Tibial nerve (tissue), 4 donors: Measurements from ENCODE around the gene RADX. TPM values are rescaled to one million over a fixed set of nuclear protein-coding genes. Genes with fewer than 3 reads are reported as not detected.

Source experiments
- DNase-seq, 2 donors: peaks; one replicate each; pipeline ENCODE4 v3.0.0-alpha.2; 2019; ENCODE audit warnings: low spot score in 2 of 2
- H3K27ac ChIP-seq, 4 donors: fragments of 200-600 bp; sonication (generic) in 3 of 4; one replicate each; pipeline ENCODE4 v1.5.1; 2017 to 2019; ENCODE audit warnings: mild to moderate bottlenecking in 1 of 4
- H3K27me3 ChIP-seq, 2 donors: fragments of 200-600 bp; sonication (generic) in 1 of 2; one replicate each; pipeline versions ENCODE4 v1.5.1 to v1.6.0; 2017 to 2019
- H3K36me3 ChIP-seq, 3 donors: fragments of 200-600 bp; sonication (generic); one replicate each; pipeline ENCODE4 v1.5.1; 2018 to 2019
- H3K4me1 ChIP-seq, 4 donors: fragments of 200-600 bp; sonication (generic) in 3 of 4; one replicate each; pipeline ENCODE4 v1.5.1; 2017 to 2019
- H3K4me3 ChIP-seq, 4 donors: fragments of 200-600 bp; sonication (generic) in 3 of 4; one replicate each; pipeline ENCODE4 v1.5.1; 2017 to 2019; ENCODE audit warnings: mild to moderate bottlenecking in 1 of 4, moderate library complexity in 1 of 4
- H3K9me3 ChIP-seq, 4 donors: fragments of 200-600 bp; sonication (generic) in 3 of 4; one replicate each; pipeline ENCODE4 v1.5.1; 2017 to 2019
- EP300 ChIP-seq, 2 donors: sonication (generic); formaldehyde crosslinking; IDR thresholded peaks; one replicate each; pipeline ENCODE4 v1.6.1; 2017; ENCODE audit warnings: antibody characterized with exemption in 2 of 2, mild to moderate bottlenecking in 1 of 2
- POLR2A ChIP-seq, 2 donors: fragments of 450-650 bp; IDR thresholded peaks; one replicate each; pipeline ENCODE4 v1.6.1; 2017; ENCODE audit warnings: antibody characterized with exemption in 2 of 2, mild to moderate bottlenecking in 2 of 2, moderate library complexity in 2 of 2
- WGBS, 2 donors: methylation state at CpG; one replicate each; pipeline ENCODE4 v1.1.5; 2018; 5-methylcytosine and 5-hydroxymethylcytosine counted together
- total RNA-seq, 4 donors: library from RNA; depleted of rRNA; stranded (reverse); fragments of >200 nt; gene quantifications; one replicate each; pipeline ENCODE4 v1.1.0, GENCODE V29; 2016
- TF ChIP-seq, protein P1 (sequence below), 5 experiments: fragments of 200-600 bp in 3 of 5; fragments of 450-650 bp in 2 of 5; sonication (generic) in 3 of 5; IDR thresholded peaks; one replicate each; pipeline ENCODE4 v1.5.1; 2016 to 2019; ENCODE audit warnings: antibody characterized with exemption in 5 of 5, mild to moderate bottlenecking in 3 of 5, moderate library complexity in 2 of 5

RADX gene
- total RNA-seq, 4 donors from 2014 or later, result 3.5 to 9.6 (median 5.6) TPM

DNA sequence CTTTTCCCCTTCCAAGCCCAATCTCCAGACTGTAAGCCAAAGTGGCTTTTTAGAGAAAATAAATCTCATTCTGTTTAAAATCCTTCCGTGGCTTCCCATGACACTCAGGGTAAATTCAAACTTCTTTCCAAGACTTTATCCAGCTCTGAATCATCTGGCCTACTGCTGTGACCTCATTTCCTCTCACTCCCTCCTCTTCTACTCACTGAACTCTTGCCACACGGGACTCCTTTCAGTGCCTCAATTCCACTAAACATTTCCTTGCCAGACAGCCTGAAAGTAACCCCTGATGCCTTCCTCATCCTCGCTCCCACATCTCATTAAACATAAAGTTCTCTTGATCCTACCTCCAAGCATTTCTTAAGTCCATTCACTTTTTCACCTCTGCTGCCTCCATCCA is 86.9 kb downstream of the RADX start:
- Histone ChIP-seq H3K36me3 (no peaks in the 10 kb centered on the region), H3K4me1 (no peaks in the 10 kb centered on the region), H3K27ac (no peak overlapping the region), H3K9me3 (no peaks in the 10 kb centered on the region), H3K4me3 (no peak overlapping the region), H3K27me3 (peaks cover 0 to 11% of the 10 kb centered on the region in 2 donors)
- no peak for DNase-seq
- WGBS, 2 donors, result 53% methylated on average over 3 of the region's 3 CpGs
- TF ChIP-seq POLR2A (IDR thresholded peaks at IDR 0.05), result no peak
- TF ChIP-seq, protein P1, sequence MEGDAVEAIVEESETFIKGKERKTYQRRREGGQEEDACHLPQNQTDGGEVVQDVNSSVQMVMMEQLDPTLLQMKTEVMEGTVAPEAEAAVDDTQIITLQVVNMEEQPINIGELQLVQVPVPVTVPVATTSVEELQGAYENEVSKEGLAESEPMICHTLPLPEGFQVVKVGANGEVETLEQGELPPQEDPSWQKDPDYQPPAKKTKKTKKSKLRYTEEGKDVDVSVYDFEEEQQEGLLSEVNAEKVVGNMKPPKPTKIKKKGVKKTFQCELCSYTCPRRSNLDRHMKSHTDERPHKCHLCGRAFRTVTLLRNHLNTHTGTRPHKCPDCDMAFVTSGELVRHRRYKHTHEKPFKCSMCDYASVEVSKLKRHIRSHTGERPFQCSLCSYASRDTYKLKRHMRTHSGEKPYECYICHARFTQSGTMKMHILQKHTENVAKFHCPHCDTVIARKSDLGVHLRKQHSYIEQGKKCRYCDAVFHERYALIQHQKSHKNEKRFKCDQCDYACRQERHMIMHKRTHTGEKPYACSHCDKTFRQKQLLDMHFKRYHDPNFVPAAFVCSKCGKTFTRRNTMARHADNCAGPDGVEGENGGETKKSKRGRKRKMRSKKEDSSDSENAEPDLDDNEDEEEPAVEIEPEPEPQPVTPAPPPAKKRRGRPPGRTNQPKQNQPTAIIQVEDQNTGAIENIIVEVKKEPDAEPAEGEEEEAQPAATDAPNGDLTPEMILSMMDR (IDR thresholded peaks at IDR 0.05), result no peak

DNA sequence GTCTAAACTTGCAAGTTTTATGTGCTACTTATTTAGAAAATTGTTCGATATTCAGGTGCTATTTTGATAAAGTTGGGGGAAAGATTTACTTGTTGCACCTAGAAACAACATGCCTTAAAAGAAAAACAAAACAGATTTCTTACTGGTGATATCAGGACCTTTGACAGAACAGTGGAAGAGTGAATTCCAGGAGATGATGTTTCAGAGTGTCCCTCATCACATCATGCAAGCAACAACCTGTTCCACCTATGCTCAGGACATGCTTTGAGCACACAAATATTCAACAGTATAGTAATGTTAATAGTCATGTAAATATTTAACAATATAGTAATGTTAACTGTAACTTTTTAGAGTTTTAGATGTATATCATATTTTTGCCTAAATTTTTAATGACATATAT is 90.9 kb downstream of the RADX start:
- H3K9me3 ChIP-seq, result no peaks in the 10 kb centered on the region
- TF ChIP-seq, protein P1 (IDR thresholded peaks at IDR 0.05), result no peak
- TF ChIP-seq EP300 (IDR thresholded peaks at IDR 0.05) (no peak), POLR2A (IDR thresholded peaks at IDR 0.05) (no peak)
- no peaks in the 10 kb centered on the region for H3K36me3 ChIP-seq
- no peaks in the 10 kb centered on the region for H3K4me1 ChIP-seq
- H3K4me3 ChIP-seq, result no peak overlapping the region
- peaks cover 0 to 12% of the 10 kb centered on the region in 2 donors for H3K27me3 ChIP-seq
- DNase-seq, result no peak
- 87 to 100% methylated on average over 1 of the region's 1 CpG for WGBS, 2 donors
- H3K27ac ChIP-seq, result no peak overlapping the region

DNA sequence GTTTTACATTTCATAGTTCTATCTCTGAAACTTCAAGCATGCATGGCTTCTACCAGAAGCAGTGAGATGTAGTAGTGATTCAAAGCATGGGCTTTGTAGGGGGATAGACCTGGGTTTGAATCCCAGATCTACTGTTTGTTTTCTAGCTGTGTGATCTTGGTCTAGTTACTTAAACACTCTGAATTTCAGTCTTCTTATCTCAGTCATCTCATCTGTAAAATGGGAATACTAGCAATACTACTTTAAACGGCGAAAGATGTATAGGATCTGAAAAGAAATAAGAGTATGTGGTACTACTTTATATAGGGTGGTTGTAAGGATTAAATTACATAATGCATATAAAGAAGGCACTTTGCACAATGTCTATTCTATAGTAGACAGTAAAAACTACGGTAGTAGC is 94.7 kb downstream of the RADX start:
- Histone ChIP-seq H3K4me1 (no peaks in the 10 kb centered on the region), H3K36me3 (no peaks in the 10 kb centered on the region), H3K4me3 (no peak overlapping the region), H3K9me3 (no peaks in the 10 kb centered on the region), H3K27ac (no peak overlapping the region), H3K27me3 (peaks cover 0 to 11% of the 10 kb centered on the region in 2 donors)
- TF ChIP-seq, protein P1 (IDR thresholded peaks at IDR 0.05), result no peak
- TF ChIP-seq POLR2A (IDR thresholded peaks at IDR 0.05), result no peak
- no peak for TF ChIP-seq EP300 (IDR thresholded peaks at IDR 0.05)
- WGBS, 2 donors, result 91 to 95% methylated on average over 3 of the region's 3 CpGs
- DNase-seq, result no peak

DNA sequence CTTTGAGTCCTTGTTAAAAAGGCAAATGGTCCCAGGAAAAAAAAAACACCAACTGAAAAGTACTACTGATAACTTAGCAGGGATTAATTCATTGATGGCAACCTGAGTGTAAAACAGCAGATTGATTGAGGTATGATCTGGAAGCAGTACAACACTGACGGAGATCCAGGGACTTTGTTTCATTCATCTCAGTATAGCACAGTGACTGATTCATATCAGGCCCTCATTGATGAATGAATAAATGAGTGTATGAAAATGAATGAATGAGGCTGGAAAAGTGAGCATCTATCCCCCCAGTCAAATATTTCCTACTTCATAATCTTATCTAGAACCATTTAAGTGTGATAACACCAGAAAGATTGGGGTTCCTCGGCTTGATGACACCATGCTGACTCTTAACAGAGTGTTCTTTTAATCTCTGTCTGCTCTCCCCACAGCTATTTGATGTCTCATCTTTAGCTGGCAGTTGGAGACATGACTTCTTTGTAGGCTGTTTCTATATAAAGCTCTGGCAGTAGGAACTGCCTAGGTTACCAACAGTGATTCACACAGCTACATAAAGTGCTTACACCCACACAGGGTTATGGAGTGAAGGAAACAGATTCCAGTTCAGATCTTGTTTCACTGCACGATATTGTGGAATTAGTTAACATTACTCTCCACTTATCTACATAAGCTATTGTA is 96.1 kb downstream of the RADX start:
- no peak for TF ChIP-seq EP300 (IDR thresholded peaks at IDR 0.05)
- no peak for TF ChIP-seq POLR2A (IDR thresholded peaks at IDR 0.05)
- TF ChIP-seq, protein P1 (IDR thresholded peaks at IDR 0.05), result no peak
- WGBS, 2 donors, result 30 to 41% methylated on average over 3 of the region's 3 CpGs
- no peak for DNase-seq

DNA sequence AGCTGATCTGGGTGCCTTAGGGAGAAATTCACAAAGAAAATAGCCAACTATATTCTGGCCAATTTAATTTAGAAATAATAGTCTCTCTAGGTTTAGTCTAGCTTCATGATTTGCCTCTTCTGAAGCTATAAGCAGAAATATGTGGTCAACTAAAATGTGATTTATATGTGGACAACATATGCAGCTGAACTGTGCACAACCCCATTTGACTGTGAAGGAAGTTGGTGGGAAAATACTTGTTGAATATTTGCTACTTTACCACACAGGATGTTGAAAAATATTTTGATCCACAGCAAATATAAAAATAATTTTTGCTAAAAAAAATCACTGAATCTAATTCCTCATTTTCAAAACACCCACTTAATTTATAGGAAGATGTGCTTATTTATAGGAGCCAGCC is 99.0 kb downstream of the RADX start:
- H3K36me3 ChIP-seq, result no peaks in the 10 kb centered on the region
- H3K9me3 ChIP-seq, result no peaks in the 10 kb centered on the region
- TF ChIP-seq, protein P1 (IDR thresholded peaks at IDR 0.05), result no peak
- TF ChIP-seq EP300 (IDR thresholded peaks at IDR 0.05) (no peak), POLR2A (IDR thresholded peaks at IDR 0.05) (no peak)
- no peaks in the 10 kb centered on the region for H3K4me1 ChIP-seq
- H3K27ac ChIP-seq, result no peak overlapping the region
- H3K4me3 ChIP-seq, result no peak overlapping the region
- peaks cover 0 to 35% of the 10 kb centered on the region in 2 donors for H3K27me3 ChIP-seq
- no peak for DNase-seq

More for the DNA sequence above, 96.1 kb downstream of the RADX start:
- no peaks in the 10 kb centered on the region for H3K9me3 ChIP-seq
- no peaks in the 10 kb centered on the region for H3K36me3 ChIP-seq
- no peak overlapping the region for H3K27ac ChIP-seq
- no peaks in the 10 kb centered on the region for H3K4me1 ChIP-seq
- no peak overlapping the region for H3K4me3 ChIP-seq
- H3K27me3 ChIP-seq, result peaks cover 0 to 20% of the 10 kb centered on the region in 2 donors
